HG02885 (cell line): Measurements from ENCODE around the gene DACH1.

ENCODE experiments used
- ATAC-seq: cut with Tn5 transposase; IDR thresholded peaks from one replicate; pipeline ENCODE4 v1.9.1; 2021; ENCODE audit warnings: mild to moderate bottlenecking; ENCODE audit not compliant: unreplicated experiment, poor library complexity

Gene DACH1

GRCh38 chr13:71830736-71831135 lies 36.3 kb downstream of the DACH1 start:
- ATAC-seq, result no peak

DNA sequence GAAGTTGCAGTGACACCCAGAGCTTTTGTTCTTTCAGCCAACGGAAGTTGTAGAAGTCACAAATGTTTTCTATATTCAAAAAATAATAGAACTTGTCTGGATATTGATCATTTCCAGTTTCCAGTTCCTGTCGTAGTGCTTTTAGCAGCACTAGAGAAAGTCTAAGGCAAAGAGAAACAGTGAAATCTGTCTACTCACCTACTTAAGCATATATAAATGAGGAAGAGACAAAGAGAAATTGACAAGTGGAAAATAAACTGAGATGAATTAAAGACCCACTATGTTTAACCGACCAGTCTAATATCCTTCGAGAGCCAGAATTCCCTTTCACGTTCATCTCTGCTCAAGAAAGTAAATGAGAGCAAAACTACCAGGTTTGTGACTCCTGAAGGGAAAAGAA lies 36.7 kb downstream of the DACH1 start:
- no peak for ATAC-seq

DNA sequence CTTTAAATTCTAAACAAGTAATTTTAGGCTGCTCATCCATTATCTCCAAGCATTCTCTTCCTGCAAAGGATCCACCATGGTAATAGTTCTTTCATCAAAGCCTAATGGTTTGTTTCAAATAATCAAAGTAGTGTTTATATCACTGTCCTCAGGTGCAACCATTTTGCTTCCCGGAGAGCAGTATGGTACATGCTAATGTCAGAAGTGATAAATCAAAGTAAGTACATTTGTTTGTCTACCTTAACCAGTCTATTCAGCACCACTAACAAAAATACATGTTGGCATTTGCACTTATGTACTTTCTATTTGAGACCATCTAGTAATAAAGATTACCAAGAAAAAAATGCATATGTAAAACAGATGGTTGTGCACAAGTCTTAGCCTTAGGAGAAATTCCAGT lies 37.5 kb downstream of the DACH1 start:
- no peak for ATAC-seq

GRCh38 chr13:71828564-71828963 lies 38.4 kb downstream of the DACH1 start:
- ATAC-seq, result no peak

- ATAC-seq, result no peak
Measured at GRCh38 chr13:71828117-71828516, 38.9 kb downstream of the DACH1 start.

DNA sequence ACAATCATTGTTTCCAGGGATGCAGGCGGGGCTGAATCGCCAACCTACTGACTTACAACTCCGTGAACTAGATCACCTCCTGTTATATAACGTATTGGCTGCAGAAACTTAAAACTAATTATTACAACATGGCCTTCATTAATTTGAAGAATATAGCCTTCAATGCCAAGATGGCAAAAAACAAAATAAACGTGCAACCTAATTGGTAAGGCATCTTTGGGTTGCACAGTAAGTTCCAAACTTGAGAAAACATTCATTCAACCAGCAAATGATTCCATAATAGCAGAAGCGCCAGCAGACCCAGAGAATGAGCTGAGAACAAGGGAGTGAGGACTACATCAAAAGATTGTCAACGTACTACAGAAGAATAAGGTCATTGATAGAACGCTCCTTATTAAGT lies 39.8 kb downstream of the DACH1 start:
- no peak for ATAC-seq

DNA sequence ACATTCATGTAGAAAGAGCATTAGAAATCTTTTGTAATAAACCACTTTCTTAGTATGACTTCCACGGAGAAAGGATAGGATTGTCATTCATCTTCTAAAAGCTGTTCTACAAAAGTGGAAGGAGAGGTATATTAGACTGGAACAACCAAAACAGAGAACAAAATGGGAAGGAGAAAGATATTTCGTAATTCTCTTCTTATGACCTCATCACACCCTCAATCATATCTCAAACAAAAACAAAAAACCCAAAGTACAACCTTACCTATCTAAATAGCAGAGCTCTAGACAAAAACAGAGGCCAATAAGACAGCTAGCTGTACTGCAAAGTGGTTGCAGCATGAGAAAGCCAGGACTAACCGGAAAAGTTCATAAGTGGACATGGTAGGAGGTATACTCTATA lies 46.3 kb downstream of the DACH1 start:
- ATAC-seq, result no peak

GRCh38 chr13:71817335-71817734 lies 49.7 kb downstream of the DACH1 start:
- no peak for ATAC-seq

GRCh38 chr13:71814806-71815360 lies 52.1 kb downstream of the DACH1 start:
- no peak for ATAC-seq

DNA sequence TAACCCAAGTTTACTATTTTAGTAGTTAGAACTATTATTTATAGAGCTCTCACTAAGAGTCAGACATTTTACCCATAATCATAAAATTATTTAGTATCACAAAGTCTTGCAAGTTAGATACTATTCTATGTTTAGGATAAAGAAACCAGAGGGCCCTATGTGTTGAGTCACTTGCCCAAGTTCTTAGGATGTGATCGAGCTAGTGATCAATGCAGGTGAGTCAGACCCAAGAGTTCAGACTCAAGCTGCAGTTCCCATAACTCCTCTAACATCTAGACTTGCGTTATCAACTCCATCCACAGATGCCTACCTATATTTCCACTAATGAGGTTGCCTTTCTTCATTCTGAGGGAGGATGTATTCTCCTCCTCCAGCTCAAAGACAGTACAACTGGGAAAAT lies 53.8 kb downstream of the DACH1 start:
- ATAC-seq, result no peak

- ATAC-seq, result no peak
Measured at GRCh38 chr13:71811344-71811743, 55.7 kb downstream of the DACH1 start.

- no peak for ATAC-seq
Measured at GRCh38 chr13:71808708-71809107, 58.3 kb downstream of the DACH1 start.

- no peak for ATAC-seq
Measured at GRCh38 chr13:71806886-71807285, 60.1 kb downstream of the DACH1 start.

DNA sequence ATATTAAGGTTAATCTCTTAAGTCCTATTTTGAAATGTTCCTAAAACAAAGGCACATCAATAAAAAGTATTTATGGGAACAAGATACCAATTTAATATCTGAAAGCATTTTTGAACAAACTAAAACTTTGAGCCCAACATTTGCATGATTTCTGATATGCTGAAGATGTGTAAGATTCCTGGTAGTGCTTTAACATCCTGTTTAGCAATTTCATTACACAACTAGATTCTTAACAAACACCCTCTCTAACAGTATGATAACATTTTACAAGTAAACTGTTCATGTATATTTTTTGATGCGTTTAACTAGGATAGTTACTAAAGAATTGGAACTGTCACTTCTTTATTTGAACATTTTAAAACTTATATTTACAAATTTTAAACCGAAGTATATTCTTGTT lies 63.9 kb downstream of the DACH1 start:
- ATAC-seq, result no peak

DNA sequence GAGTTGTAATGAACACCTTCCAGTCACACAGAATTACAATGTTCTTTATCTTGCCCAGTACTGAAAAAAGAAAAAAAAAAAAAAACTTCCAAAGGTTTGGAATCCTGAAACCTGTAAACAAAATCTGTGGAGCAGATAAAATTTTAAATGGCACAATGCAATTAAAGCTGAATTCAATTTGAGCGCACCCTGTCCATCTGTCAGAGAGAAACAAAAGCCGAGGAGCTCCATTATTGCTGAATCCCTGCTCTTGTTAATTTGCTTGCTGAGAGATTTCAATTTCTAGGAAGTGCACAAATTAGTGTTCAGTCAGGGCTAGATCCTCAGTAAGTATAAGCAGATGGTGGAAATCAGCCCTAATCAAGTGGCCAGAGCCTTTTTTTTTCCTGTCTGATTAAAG lies 65.2 kb downstream of the DACH1 start:
- no peak for ATAC-seq

DNA sequence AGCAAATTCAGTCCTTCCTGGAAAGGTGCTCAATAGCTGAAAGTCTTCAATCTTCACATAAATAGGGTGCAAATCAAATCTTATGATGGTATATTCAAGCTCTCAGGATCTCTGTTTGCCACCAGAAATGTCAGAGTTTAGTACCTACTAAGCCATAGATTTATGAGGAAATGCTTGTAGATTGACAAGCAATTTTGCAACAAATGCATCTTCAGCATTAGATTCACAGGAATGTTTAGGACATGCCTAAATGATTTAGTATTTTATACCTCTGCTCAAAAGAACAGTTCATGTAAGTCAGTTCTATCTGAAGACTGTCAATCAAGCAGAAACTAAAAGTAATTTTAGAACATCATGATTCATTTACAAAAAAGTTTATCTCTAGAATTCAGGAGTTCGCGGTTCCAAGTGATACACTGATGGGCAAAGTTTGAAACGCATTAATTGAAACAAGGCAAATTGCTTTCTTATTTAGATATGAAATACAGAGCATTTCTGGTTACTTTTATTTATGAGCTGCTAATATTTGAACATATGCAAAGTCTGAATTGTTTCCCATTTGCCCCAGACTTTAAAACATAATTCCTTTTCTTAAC lies 65.7 kb downstream of the DACH1 start:
- no peak for ATAC-seq

- no peak for ATAC-seq
Measured at GRCh38 chr13:71799324-71799723, 67.7 kb downstream of the DACH1 start.

GRCh38 chr13:71798707-71799106 lies 68.3 kb downstream of the DACH1 start:
- no peak for ATAC-seq

GRCh38 chr13:71797517-71797916 lies 69.5 kb downstream of the DACH1 start:
- ATAC-seq, result no peak

- ATAC-seq, result no peak
Measured at GRCh38 chr13:71789693-71790329, 77.2 kb downstream of the DACH1 start.

DNA sequence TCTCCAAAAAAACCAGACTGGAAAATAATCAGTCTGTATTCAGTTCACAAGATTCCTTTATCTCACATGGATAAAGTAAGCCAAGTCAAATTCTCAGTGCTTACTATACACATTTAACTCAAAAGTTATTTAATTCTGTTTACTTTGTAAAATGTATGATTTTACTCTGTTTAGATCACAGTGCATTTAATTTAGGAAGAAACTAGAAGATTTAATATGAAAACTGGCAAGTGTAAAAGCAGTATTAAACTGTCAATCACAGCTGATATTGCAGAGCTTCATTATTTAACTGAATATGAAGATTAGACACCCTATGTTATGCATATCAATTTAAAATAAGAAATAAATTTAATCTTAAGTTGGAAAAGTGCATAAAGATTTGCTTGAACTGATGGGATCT lies 78.0 kb downstream of the DACH1 start:
- ATAC-seq, result no peak

DNA sequence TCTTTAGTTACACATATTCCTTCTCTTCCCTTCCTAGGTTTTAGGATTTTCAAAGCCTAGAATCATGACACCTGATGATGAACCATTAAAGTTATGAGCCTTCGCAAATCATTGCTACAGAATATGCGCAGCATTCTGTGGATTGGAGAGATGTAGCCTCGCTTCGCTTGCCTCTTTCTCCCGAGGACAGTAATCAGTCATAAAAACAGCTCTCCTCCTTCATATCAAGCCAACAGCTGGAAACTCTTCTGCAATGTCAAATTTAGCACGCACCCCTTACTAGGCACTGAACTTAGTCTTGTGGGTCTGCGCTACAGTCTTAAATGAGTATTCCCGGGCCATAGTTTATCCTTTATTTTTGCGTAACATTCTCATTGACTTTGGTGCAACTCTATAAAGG lies 79.6 kb downstream of the DACH1 start:
- ATAC-seq, result no peak
